Uterus (tissue), 4 donors: ENCODE data around the gene IGF2BP1. TPM values are rescaled to one million over a fixed set of nuclear protein-coding genes. Genes with fewer than 3 reads are reported as not detected.
"Not testable (repeated sequence)": the region's sequence is repeated elsewhere in the genome, so short reads cannot be mapped to it uniquely, and the experiment has no call there.

Source experiments
- DNase-seq, 2 donors: peaks; one replicate each; pipeline ENCODE4 v3.0.0-alpha.2; 2019 to 2020
- H3K27ac ChIP-seq, 2 donors: fragments of 200-600 bp; sonication (generic); 1 replicate in 1 of 2; 2 replicates in 1 of 2; pipeline ENCODE4 v1.5.1; 2016 to 2018
- H3K27me3 ChIP-seq, 2 donors: fragments of 200-600 bp; sonication (generic); one replicate each; pipeline ENCODE4 v1.5.1; 2018 to 2019; ENCODE audit warnings: control low read depth in 1 of 2
- H3K36me3 ChIP-seq, 2 donors: fragments of 200-600 bp; sonication (generic); one replicate each; pipeline ENCODE4 v1.5.1; 2019; ENCODE audit warnings: control low read depth in 1 of 2
- H3K4me1 ChIP-seq, 2 donors: fragments of 200-600 bp; sonication (generic); one replicate each; pipeline ENCODE4 v1.5.1; 2018 to 2019; ENCODE audit warnings: control low read depth in 1 of 2
- H3K4me3 ChIP-seq, 2 donors: fragments of 200-600 bp; sonication (generic); 1 replicate in 1 of 2; 2 replicates in 1 of 2; pipeline ENCODE4 v1.5.1; 2018 to 2019; ENCODE audit warnings: mild to moderate bottlenecking in 1 of 2
- H3K9me3 ChIP-seq, 2 donors: fragments of 200-600 bp; sonication (generic); one replicate each; pipeline ENCODE4 v1.5.1; 2019; ENCODE audit warnings: control low read depth in 1 of 2
- CTCF ChIP-seq, 4 experiments: fragments of 200-600 bp in 2 of 4; fragments of 450-650 bp in 2 of 4; sonication (generic) in 2 of 4; IDR thresholded peaks; one replicate each; pipeline ENCODE4 v1.5.1; 2016 to 2019; ENCODE audit warnings: antibody characterized with exemption in 4 of 4, mild to moderate bottlenecking in 2 of 4, moderate library complexity in 1 of 4
- POLR2A ChIP-seq, 2 donors: fragments of 450-650 bp; IDR thresholded peaks; one replicate each; pipeline ENCODE4 v1.6.1; 2016; ENCODE audit warnings: antibody characterized with exemption in 2 of 2, mild to moderate bottlenecking in 1 of 2, moderate library complexity in 1 of 2
- intact Hi-C: fragments of 100-400 bp; cut with DNase I; formaldehyde crosslinking; loops from one replicate; pipeline ENCODE4 v1.15.1; 2023; ENCODE audit warnings: low total_unique reads
- total RNA-seq, 4 donors: library from RNA; depleted of rRNA in 3 of 4; stranded (reverse); fragments of >200 nt in 3 of 4; gene quantifications; one replicate each; pipeline versions ENCODE4 v1.1.0 to v1.2.4, GENCODE V29; 2014 to 2023
- donor health status: DM: yes; HTN: yes; CAD: no.

The IGF2BP1 gene
- total RNA-seq, 4 donors from 2014 or later: under 0.01 to 1.8 TPM; not detected in 2

- intact Hi-C loops: loop anchor here (10.0 kb wide), 1 partner anchor 233 kb away; no protein-coding TSS in a partner anchor
- TF ChIP-seq POLR2A (IDR thresholded peaks at IDR 0.05) (no peak), CTCF (IDR thresholded peaks at IDR 0.05) (no peak)
These were observed 41.0 kb downstream of the IGF2BP1 start for GRCh38 chr17:49038138-49038537.

GRCh38 chr17:49038544-49038943 is 41.4 kb downstream of the IGF2BP1 start:
- Histone ChIP-seq H3K9me3 (no peaks in the 10 kb centered on the region), H3K27me3 (no peaks in the 10 kb centered on the region), H3K27ac (no peak overlapping the region), H3K36me3 (no peaks in the 10 kb centered on the region), H3K4me3 (no peak overlapping the region), H3K4me1 (no peaks in the 10 kb centered on the region)
- DNase-seq: no peak
- intact Hi-C loops: loop anchor here (10.0 kb wide), 1 partner anchor 234 kb away; no protein-coding TSS in a partner anchor
- TF ChIP-seq POLR2A (IDR thresholded peaks at IDR 0.05): no peak
- TF ChIP-seq CTCF (IDR thresholded peaks at IDR 0.05): no peak

More at GRCh38 chr17:49038138-49038537, 41.0 kb downstream of the IGF2BP1 start:
- Histone ChIP-seq H3K4me3 (no peak overlapping the region), H3K27me3 (no peaks in the 10 kb centered on the region), H3K4me1 (no peaks in the 10 kb centered on the region), H3K9me3 (no peaks in the 10 kb centered on the region), H3K27ac (no peak overlapping the region), H3K36me3 (no peaks in the 10 kb centered on the region)
- no peak for DNase-seq

GRCh38 chr17:49039518-49039917 is 42.3 kb downstream of the IGF2BP1 start:
- not testable (repeated sequence) for H3K27me3 ChIP-seq, H3K36me3 ChIP-seq, H3K4me3 ChIP-seq, H3K4me1 ChIP-seq, H3K27ac ChIP-seq, H3K9me3 ChIP-seq, DNase-seq
- intact Hi-C loops: loop anchor here (10.0 kb wide), 1 partner anchor 235 kb away; no protein-coding TSS in a partner anchor

GRCh38 chr17:49041527-49041926 is 44.3 kb downstream of the IGF2BP1 start:
- no peak for DNase-seq
- H3K4me3 ChIP-seq: no peak overlapping the region
- intact Hi-C loops: no loop called here
- no peaks in the 10 kb centered on the region for H3K9me3 ChIP-seq
- H3K27ac ChIP-seq: no peak overlapping the region
- H3K27me3 ChIP-seq: no peaks in the 10 kb centered on the region
- TF ChIP-seq POLR2A (IDR thresholded peaks at IDR 0.05) (no peak), CTCF (IDR thresholded peaks at IDR 0.05) (no peak)
- no peaks in the 10 kb centered on the region for H3K36me3 ChIP-seq
- no peaks in the 10 kb centered on the region for H3K4me1 ChIP-seq

GRCh38 chr17:49045376-49045775 is 48.2 kb downstream of the IGF2BP1 start:
- H3K4me1 ChIP-seq: no peaks in the 10 kb centered on the region
- no peaks in the 10 kb centered on the region for H3K27me3 ChIP-seq
- no peak overlapping the region for H3K4me3 ChIP-seq
- TF ChIP-seq CTCF (IDR thresholded peaks at IDR 0.05) (no peak), POLR2A (IDR thresholded peaks at IDR 0.05) (no peak)
- intact Hi-C loops: loop anchor here (2.0 kb wide), 1 partner anchor 21 kb away; no protein-coding TSS in a partner anchor
- no peaks in the 10 kb centered on the region for H3K36me3 ChIP-seq
- no peak overlapping the region for H3K27ac ChIP-seq
- DNase-seq: no peak
- H3K9me3 ChIP-seq: no peaks in the 10 kb centered on the region

- intact Hi-C loops: no loop called here
- no peak for TF ChIP-seq CTCF (IDR thresholded peaks at IDR 0.05)
- no peak for TF ChIP-seq POLR2A (IDR thresholded peaks at IDR 0.05)
- no peak overlapping the region for H3K4me3 ChIP-seq
These were observed 49.7 kb downstream of the IGF2BP1 start for GRCh38 chr17:49046912-49047311.

More at GRCh38 chr17:49046912-49047311, 49.7 kb downstream of the IGF2BP1 start:
- no peaks in the 10 kb centered on the region for H3K27me3 ChIP-seq
- H3K27ac ChIP-seq: no peak overlapping the region
- DNase-seq: no peak
- no peaks in the 10 kb centered on the region for H3K9me3 ChIP-seq
- H3K4me1 ChIP-seq: no peaks in the 10 kb centered on the region
- H3K36me3 ChIP-seq: no peaks in the 10 kb centered on the region
